ENCODE measurements around the gene KCP.
A peak's percentile ranks its signal among the peaks of the same experiment; 100 is the strongest.

KCP gene

DNA sequence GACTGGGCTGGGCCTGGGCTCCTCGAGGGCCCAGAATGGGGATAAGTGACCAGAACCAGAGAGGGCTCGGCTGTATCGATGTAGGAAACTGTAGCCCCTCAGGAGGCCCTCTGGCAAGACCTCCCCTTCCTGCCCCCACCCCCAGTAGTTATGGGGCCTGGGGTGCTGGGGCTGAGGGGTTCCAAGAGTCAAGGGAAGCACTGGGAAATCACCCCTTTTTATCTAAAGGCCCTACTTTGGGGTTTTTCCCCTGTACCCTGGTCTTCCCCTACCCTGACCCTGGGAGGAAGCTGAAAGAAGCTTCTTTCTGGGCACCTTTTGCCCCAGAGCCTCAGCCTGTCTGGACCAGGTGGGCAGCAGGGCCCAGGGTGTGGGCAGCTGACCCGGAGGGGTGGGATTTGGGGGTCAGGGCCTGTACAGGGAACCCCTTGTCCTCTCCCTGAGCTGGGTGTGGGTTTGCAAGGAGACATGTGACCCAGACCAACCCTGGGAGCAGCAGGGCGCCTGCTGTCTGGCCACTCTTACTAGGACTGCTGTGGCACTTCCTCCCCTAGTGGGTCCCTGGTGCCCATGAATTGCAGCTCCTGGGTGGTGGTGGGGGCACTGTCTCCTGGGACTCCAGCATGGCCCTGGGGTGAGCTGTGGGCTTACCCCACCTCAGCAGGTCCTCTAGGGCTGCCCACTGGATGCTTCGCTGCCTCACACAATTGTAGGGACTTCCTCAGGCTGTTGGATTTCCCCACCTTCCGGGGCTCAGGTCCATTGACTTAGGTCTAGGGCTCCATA lies 28.8 kb upstream of the KCP start:
- peak; percentile 27 for DNase-seq (ENCODE audit: low spot score)

DNA sequence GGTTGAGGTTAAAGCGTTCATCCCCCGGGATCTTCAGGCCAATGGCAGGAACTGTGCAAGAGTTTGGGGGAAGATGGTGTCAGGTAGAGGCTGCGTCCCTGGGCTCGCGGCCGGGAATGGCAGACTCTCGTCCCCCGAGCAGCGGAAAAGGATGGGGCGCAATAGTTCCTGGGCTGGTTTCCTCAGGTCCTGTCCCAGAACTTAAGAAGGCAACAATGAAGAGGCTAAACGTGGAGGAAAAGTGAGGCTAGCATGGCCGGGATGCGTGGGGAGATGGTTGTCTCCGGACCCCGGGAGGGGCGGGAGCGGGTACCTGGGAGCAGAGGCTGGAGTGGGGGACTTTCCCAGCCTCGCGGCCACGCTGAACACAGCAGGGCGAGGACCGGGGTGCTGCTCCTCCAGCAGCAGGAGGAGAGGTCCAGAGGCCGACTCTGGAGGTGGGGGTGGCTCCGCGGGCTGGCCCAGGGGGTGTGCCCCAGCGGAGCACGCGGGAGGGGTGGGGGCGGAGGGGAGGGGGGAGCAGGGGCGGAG lies 28.1 kb upstream of the KCP start:
- DNase-seq (ENCODE audit: low spot score), result peak; percentile 42

DNA sequence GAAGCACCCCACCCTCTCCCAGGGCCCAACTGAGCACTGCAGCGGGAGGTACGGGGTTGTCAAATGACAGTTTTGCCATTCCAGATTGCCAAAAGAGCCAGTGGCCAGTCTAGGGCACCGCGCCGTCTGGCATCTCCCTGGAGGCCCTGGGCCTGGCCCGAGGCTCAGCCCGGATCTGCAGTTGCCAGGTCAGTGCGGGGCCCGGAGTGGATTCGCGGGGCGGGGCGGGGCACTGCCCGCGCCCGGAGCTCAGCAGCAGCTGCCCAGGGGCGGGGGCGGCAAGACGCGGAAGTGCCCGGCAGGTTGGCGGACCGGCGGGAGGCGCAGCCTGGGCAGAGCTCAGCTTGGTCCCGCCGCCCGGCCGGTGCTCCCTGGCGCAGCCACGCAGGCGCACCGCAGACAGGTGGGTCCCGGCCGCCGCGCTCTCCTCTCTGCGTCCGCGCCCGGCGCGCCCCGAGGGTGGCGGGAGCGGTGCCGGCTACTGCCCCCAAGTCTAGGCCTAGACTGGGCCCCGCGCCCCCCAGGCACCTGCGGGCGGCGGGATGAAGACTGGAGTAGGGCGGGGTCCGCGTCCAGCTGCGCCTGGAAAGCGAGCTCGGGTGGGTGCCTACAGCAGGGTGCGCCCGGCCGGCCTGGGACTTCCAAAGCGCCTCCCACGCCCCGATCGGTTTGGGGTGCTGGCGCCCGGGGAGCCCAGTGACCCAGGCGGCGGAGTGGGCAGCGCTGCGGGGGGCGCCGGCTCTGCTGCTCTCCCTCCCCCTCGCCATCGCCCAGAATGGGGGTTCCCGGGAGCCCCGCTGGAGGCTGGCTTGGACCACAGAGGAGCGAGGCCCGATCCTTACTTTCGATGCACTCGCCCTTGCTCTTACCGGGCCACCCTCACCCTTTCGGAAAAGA lies 27.4 kb upstream of the KCP start, which contains the start of gene IRF5:
Gene IRF5, plus strand, starts transcription at position 281 of the 897 bp plus-strand sequence. CDS start 4,155 bp downstream, outside the sequence.
- DNase-seq (ENCODE audit: low spot score), result peak; percentile 29

DNA sequence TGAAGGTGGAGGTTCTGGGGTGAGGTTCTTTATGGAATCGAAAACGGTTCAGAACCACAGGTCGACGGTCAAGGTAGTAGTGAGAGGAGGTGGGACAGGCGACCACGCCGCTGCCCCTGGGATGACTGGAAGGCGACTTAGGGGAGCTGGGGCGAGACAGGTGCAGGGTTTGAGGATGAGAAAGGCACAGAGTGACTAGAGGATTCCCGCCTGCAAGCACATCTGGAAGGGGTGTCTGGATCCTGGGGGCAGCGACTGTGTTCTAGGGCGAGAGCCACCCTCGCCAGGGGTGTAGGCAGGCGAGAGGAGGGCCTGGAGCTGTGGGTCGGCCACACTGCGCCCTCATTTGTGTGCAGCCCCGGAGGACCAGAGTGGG lies 26.8 kb upstream of the KCP start:
- no peak for DNase-seq (ENCODE audit: low spot score)

DNA sequence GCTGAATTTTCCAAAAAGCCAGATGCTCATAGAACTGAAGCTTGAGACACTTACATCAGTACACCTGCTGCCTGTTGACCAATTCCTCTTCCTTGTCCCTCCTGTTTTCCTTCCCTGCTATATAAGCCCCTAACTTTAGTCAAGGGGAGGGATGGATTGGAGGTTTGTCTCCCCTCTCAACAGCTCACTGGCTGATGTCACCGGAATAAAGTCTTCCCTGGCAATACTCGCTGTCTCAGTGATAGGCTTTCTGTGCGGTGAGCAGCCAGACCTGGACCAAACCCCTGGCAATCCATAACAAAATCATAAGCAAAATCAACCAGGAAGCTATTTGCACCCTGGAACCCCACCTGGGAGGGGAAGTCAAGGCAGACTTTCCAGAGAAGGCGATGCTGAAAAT lies 26.3 kb upstream of the KCP start:
- DNase-seq (ENCODE audit: low spot score), result no peak

DNA sequence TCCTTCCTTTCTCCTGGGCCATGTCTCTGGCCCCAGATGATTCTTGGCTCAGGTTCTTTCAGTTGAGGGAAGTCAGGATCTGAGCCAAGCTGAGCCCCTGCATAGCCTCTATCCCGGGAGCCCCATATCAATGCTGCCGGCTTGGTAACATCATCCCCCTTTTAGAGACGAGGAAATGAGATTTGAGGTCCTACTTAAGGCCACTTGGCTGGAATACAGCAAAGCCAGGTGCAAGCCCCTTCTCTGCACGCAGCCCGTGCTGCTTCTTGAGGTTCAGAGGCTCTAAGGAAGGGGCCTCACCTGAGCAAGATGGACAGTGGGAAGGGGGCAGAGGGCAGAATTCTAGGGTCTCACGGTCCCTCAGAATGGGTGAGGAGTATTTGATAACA lies 24.8 kb upstream of the KCP start:
- no peak for DNase-seq (ENCODE audit: low spot score)

DNA sequence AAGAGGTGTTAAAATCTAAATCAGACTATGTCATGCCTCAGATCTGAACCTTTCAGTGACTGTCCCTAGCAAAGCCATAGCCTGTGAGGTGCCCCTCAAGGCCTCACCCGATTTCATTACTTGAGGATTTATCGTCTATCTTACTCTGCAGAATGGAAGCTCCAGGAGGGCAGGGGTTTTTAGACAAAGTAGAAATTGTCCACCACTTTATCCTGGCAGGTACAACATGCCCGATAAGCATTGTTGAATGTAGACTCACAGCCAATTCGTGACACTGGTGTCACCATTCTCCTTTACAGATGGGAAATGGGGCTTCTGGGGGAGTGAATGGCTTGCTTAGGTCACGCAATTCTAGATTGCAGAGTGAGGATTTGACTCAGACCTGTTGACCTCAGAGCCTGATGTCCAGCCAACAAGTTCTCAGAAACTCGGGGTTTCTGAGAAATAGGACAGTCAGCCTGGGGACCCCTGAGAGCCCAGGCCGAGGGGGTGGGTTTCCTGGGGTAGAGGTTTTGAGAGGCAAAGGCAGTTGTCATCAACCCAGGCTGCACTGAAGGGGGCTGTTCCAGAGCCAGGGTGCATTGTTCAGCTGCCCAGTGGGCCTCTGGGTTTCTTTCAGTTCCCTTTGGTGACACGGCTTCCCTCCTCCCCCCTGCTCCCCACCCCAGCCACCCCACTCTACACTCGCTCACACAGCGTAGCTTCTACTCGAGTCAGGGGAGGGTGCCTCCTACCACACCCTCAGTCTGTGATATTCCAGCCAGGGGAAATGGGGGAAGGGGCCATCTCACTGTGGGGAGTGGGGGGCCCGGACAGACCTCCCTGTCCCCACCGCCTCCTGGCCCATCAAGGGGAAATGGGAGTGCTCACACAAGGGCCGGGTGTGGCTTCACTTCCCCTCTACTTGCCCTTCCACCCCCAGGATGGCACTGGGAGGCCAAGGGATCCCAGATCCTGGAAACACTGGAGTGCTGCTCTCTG lies 24.1 kb upstream of the KCP start:
- DNase-seq (ENCODE audit: low spot score), result peak; percentile 24

DNA sequence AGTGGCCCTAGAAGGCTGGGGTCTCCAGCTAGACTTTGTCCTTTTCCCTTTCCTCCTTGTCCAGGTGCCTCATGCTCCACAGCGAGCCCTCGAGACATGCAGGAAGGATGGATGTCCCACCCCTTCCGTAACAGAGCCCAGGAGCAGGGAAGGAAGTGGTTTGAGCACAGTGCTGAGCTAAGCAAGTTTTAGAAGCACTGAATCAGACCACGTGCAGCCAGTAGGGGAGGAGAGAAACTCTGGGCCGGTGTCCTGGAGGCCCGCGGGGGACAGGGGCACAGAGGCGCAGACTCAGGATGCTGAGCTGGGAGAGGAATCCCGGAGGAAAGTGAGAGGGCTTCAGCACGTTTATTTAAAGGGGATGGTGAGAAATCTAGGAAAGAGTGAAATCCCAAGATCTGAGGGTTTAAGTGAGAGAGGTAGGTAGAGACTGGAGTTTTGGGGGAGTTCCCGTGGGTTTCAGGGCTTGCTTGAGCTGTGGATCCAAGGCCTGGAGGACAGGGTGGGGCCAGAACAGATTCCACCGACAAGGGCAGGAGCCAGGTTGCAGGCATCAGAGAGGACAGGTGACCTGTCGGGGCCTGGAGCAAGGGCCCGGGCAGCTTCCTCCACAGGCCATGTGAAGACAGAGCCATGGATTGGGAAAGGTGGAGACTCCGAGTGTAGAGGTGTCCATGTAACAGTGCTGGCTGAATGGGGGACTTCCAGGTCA lies 22.8 kb upstream of the KCP start:
- peak; percentile 31 for DNase-seq (ENCODE audit: low spot score)

DNA sequence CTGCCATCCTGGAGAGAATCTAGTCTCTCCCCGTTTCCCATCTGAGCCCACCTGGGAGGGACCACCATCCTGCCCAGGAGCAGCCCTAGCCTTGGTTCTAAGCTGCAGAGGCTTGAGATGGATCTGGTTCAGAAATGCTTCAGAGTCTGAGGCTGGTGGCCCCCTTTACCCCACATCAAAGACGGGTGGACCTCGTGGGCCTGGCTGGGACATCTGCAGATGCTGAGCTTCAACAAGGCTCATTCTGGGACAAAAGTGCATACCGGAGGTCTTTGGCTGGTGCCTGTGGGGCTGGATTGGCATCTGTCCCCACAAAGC lies 22.3 kb upstream of the KCP start:
- DNase-seq (ENCODE audit: low spot score), result no peak

DNA sequence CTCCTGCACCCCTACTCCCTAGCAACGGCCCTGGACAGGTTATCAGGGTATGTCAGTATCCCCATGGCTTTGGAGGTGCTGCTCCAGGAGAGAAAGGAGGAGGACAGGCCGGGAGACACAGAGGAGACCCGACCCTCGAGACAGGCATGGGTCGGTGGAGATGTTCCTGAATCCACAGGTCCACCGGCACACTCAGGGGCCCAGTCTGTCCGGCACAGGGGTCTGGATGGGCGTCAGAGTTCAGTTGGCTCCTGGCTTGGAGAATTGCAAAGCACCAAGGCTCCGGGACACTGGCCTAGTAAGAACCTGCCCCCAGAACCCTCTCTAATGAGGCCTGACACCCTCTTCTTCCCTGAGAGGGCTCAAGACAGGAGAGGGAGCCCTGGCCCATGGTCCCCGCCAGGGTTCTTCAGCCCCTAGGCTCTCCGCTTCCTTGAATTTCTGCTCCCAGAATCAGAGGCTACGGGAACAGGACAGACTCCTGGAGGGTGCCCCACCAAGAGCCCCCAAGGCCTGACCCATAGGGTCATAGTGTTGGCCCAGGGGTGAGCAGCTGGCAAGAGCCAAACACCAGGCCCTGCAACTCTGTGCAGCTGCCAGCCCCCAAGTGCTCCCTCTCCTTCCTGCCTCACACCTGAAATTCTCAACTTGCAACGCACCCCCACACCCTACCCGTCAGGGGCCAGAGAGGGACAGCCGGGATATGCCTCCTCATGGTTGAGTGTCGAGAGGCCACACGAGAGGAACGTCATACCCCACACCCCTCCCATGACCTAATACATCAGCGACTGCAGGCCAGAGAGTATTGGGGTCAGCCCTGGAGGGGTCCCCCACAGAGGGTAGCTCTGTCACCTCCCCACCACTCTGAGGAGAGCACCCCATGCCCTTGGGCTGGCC lies 21.7 kb upstream of the KCP start:
- no peak for DNase-seq (ENCODE audit: low spot score)

DNA sequence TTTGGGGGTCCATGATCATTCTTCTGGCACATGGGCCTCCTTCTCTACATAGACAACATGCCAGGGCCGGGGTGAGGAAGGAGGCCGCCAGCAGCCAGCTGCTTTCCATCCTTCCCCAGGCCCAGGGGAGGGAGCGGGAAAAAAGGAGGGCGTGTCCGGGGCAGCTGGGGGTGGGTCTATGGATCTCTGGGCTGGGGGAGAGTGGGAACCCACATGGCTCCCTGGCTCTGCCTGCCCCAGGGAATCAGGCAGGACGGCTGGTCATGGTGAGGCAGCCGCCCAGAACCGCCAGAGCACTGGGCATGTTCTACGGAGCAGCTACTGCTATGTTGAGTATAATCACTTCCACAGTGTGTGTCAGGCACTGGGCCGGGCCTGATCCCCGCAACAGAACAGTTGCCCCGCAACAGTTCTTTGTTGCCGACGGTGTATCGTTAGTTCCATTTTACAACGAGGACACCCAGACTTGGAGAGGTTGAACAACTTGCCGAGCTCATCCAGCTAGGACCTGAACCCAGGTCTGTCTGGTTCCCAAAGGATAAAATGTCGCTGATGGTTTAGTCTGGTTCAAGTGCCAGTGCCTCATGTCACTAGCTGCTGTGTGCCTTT lies 20.8 kb upstream of the KCP start:
- DNase-seq (ENCODE audit: low spot score), result no peak

DNA sequence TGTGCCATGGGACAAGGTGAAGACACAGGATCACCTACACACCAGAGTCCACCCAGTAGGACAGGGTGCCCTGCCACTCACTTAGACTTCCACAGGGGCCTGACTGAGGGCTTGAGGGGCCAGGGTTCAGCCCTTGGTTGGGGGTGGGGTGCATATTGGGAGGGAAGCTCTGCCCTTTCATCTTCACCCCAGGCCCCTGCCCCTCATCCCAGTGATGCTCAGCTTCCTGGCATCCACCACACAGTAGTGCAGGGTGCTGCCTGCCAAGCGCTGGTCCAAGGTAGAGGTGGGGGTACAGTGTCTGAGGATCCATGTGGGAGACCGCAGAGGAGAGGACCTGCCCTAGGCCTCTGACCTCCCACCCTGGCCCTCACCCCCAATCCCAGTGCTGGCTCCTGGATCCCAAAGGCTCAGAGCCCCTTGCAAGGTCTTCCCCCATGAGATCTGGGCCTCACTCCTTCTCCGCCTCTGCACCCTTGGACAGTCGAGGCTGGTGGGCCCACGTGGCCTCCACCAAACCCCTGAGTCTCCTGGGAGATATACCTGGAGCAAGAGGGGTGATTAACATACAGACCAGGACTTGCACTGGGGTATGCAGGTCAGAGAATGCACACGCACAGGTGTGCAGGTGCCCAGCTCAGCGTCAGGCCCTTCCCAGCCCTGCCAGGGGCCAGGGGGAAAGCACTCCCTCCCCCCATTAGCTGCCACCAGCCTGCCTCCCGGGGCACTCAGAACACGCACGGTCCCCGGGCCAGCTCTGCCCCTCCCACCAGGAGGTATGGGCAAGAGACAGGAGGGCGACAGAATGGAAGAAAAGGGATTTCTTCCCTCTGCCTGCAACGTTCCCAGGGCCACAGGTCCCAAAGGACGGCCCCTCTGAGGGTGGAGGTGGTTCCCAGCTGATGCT lies 18.6 kb upstream of the KCP start:
- no peak for DNase-seq (ENCODE audit: low spot score)

DNA sequence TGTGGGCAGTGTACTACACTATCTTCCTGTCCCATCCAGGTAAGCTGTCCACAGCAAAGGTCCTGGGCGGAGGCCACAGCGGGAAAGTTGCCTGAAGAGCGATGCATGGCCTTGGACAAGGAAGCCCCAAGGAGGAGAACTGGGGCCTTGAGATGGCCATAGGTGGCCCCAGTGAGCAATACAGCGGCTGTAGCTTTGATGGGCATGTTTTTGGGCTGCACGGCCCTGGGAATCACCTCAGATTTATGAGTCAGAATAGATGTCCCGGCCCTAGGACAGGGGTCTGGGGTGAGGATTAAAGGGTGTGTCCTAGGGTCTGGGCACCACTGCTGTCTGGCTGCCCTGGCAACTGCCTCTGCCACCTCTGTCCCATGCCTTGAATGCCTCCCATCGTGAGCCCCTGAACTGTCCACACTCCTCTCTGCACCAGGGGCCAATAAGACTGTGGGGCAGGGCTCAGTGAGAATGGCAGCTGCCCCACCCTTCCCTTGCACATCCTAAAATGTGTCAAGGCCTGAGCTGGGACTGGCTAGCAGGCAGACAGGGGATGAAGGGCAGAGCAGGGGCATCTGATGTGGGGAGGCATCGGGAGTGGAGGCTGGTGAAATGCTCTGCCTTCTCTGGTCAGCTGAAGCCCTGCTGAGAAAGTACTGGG lies 17.8 kb upstream of the KCP start:
- no peak for DNase-seq (ENCODE audit: low spot score)

DNA sequence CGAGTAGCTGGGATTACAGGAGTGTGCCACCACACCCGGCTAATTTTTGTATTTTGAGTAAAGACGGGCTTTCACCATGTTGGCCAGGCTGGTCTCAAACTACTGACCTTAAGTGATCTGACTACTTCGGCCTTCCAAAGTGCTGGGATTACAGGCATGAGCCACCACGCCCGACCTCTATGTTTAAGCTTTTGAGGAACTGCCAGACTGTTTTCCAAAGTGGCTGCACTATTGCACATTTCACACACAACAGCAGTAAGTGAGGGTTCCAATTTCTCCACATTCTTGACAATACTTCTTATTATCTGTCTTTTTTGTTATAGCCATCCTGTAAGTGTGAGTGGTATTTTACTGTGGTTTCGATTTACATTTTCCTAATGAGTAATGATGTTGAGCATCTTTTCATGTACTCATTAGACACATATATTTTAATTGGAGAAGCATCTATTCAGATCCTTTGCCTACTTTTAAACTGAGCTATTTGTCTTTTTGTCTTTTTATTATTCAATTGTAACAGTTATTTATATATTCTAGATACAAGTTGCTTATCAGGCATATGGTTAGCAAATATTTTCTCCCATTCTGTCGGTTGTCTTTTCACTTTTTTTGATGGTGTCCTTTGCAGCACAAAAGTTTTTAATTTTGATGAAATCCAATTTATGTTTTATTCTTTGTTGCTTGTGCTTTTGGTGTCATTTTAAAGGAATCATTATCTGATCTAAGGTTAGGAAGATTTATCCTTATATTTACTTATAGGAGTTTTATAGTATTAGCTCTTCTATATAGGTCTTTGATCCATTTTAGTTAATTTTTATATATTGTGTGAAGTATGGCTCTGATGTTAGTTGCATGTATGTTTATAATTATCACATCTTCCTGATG lies 14.4 kb upstream of the KCP start:
- no peak for DNase-seq (ENCODE audit: low spot score)

DNA sequence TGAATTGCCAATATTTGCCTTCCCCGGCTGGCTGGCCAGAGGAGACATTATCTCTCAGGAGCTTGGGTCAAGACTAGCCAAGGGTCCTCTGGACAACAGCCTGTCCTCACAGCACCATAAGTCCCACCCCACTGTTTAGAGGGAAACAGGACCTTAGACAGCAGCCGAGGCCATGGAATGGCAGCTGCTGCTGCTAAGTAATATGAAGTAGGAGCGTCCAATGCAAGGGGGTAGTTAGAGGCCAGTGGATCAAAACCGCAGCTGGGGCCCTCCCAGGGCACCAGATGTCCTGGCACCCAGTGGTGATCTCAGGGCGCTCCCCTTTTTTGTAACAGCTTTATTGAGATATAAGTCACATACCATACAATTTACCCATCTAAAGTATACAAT lies 12.9 kb upstream of the KCP start:
- DNase-seq (ENCODE audit: low spot score), result no peak

DNA sequence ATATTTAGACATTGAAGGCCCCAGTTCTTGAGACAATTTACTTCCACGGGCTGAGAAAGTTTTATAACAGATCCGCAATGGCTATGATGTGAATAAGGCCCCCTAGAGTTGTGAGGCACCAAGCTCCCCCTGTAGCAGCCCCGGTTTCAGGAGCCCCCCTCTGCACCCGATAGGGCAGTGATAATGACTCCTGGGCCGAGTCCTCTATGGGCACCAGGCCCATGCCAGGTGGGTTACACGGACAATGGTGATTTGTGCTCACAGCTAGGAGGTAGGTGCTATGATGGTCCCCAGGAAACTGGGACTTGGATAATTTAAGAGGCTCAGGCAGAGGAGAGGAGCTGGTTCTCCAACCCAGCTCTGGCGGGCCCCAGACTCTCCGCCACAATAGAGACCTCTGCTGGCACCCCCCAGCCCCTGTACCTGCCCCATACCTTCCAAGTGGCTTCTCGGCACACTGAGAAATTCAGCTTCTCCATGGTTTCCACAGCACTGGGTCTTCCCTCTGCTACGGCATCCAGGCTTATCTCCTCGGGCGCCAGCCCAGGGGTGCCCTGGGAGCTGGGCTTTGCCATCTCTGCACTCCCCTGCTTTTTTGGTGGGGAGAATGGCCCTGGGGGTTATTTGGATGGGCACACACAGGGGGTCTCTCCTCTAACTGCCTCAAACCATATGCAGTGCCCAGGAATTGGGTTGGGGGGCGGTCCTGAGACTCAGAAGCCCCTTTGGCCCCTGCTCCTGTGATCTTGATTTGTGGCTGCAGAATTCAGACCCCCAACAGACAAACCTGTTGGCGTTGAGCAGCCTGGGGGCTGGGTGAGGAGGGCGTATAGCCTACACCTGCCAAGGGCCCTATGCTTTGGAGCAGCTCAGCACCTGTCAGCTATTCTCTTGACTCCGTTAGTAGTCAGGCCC lies 12.2 kb upstream of the KCP start:
- DNase-seq (ENCODE audit: low spot score), result no peak
